ENCODE measurements around the gene PADI6. TPM values are rescaled to one million over a fixed set of nuclear protein-coding genes. Genes with fewer than 3 reads are reported as not detected.
A peak's percentile ranks its signal among the peaks of the same experiment; 100 is the strongest.

PADI6 gene
- total RNA-seq, 1 donor from 2014 or later: not detected

DNA sequence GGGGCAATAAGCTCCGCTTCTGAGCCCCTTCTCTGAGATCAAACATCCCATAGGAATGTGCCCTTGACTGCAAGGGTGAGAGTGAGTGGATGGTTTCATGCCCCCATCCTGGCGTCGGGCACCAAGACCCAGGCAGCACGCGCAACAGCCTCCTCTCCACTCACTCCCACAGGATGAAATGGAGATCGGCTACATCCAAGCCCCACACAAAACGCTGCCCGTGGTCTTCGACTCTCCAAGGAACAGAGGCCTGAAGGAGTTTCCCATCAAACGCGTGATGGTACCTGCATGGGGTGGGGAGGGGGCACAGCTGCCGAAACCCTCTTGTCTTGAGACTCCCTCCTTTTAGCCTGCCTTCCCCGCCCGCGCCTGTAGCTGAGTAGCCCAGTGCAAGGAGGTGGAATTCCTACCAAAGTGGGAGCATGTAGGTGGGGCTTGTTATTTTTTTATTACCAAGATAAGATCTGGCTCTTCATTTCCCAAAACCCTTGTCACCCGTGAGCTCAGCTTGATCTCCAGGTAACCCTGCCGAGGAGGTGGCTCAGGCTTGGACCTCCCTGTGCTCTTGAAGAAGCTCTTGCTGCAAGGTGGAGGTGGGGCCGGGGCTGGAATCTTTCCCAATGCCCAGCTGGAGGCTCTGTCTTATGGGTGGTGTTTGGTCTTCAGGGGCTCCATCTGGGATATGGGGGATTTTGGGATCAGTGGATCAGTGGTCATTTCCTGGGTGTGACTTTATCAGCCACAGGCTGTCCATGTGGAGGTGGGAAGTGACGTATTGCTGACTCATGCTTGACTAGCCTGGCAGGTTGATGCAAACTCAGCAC lies 24.0 kb upstream of the PADI6 start:
- intact Hi-C loops (cut with micrococcal nuclease): no loop called here
- H3K4me1 Mint-ChIP-seq (ENCODE audit: low read depth): peaks cover 7% of the 10 kb centered on the region
- H3K27me3 Mint-ChIP-seq (ENCODE audit: insufficient read depth): no peaks in the 10 kb centered on the region

DNA sequence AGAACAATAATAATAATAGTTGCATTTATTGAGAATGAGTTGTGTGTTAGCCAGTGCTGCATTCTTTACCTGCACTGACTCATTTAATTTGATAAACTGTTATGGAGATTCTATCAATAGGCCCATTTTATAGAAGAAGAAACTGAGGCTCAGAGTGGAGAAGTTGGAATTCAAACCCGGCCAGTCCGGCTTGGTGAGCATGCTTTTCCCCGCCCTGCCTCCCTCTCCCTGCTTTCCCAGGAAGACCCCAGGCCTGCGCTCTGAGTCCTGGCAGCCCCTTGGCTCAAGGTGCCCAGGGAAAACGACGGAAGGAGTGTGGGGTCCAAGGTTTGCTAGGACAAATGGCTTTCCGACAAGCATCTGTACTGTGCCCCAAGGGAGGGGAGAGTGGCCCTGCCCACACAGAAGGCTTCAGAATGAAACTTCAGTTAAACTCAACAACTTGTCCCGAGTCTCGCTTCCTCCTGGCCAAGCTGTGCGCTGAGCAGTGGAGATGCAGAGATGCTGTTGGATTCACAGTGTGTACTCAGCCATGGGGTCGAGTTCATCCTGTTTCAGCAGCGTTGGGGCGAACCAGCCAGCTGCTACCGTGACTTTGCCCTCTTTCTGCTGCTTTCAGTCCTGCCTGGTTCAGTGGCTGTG lies 23.3 kb upstream of the PADI6 start:
- H3K36me3 Mint-ChIP-seq (ENCODE audit: low read depth): no peaks in the 10 kb centered on the region
- no peak overlapping the region for H3K4me3 Mint-ChIP-seq
- H3K27me3 Mint-ChIP-seq (ENCODE audit: insufficient read depth): no peaks in the 10 kb centered on the region
- no peaks in the 10 kb centered on the region for H3K9me3 Mint-ChIP-seq
- H3K4me1 Mint-ChIP-seq (ENCODE audit: low read depth): peaks cover 7% of the 10 kb centered on the region
- intact Hi-C loops (cut with micrococcal nuclease): no loop called here
- DNase-seq (ENCODE audit: low spot score): no peak
- H3K27ac Mint-ChIP-seq: no peak overlapping the region

More for the DNA sequence above, 24.0 kb upstream of the PADI6 start:
- Mint-ChIP-seq H3K4me3 (no peak overlapping the region), H3K9me3 (no peaks in the 10 kb centered on the region), H3K27ac (no peak overlapping the region), H3K36me3 (ENCODE audit: low read depth) (no peaks in the 10 kb centered on the region)
- no peak for DNase-seq (ENCODE audit: low spot score)

DNA sequence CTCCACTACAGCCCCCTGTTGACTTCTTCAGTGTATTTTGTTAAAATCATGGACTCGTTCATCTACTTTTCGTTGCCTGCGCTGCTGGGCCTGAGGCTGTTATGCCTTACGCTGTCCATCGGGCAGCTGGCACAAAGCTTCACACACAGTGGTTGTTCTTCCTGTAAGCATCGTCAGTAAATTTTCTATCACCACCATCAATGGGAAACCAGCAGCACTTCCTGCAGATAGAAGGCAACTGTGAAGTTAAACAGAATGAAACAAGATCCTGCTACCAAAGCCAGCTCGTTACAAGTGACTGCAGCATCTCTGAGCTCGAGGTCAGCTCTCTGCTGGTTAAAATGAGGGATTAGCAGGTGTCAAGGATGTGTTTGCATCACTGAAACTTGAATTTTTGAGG lies 21.9 kb upstream of the PADI6 start:
- no peak for DNase-seq (ENCODE audit: low spot score)
- Mint-ChIP-seq H3K4me3 (no peak overlapping the region), H3K36me3 (ENCODE audit: low read depth) (no peaks in the 10 kb centered on the region), H3K9me3 (no peaks in the 10 kb centered on the region), H3K4me1 (ENCODE audit: low read depth) (peaks cover 7% of the 10 kb centered on the region), H3K27ac (peak overlapping the region; percentile 76), H3K27me3 (ENCODE audit: insufficient read depth) (peaks cover 3% of the 10 kb centered on the region)
- intact Hi-C loops (cut with micrococcal nuclease): no loop called here

DNA sequence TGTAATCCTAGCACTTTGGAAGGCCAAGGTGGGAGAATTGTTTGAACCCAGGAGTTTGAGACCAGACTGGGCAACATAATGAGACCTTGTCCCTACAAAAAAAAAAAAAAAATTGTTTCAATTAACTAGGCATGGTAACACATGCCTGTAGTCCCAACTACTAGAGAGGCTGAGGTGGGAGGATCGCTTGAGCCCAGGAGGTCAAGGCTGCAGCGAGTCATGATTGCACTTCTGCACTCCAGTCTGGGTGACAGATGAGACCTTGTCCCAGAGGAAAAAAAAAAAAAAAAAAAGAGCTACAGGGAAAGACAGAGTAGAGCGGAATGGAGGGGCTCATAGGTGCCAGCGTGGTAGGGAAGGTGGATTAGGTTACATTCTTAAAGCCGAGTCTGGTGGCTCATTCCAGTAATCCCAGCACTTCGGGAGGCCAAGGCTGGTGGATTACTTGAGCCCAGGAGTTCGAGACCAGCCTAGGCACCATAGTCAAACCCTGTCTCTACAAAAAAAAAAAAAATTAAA lies 21.0 kb upstream of the PADI6 start:
- Mint-ChIP-seq H3K9me3 (no peaks in the 10 kb centered on the region), H3K27me3 (ENCODE audit: insufficient read depth) (peaks cover 3% of the 10 kb centered on the region), H3K4me3 (no peak overlapping the region), H3K36me3 (ENCODE audit: low read depth) (no peaks in the 10 kb centered on the region), H3K27ac (no peak overlapping the region), H3K4me1 (ENCODE audit: low read depth) (peaks cover 7% of the 10 kb centered on the region)
- intact Hi-C loops (cut with micrococcal nuclease): no loop called here
- no peak for DNase-seq (ENCODE audit: low spot score)

DNA sequence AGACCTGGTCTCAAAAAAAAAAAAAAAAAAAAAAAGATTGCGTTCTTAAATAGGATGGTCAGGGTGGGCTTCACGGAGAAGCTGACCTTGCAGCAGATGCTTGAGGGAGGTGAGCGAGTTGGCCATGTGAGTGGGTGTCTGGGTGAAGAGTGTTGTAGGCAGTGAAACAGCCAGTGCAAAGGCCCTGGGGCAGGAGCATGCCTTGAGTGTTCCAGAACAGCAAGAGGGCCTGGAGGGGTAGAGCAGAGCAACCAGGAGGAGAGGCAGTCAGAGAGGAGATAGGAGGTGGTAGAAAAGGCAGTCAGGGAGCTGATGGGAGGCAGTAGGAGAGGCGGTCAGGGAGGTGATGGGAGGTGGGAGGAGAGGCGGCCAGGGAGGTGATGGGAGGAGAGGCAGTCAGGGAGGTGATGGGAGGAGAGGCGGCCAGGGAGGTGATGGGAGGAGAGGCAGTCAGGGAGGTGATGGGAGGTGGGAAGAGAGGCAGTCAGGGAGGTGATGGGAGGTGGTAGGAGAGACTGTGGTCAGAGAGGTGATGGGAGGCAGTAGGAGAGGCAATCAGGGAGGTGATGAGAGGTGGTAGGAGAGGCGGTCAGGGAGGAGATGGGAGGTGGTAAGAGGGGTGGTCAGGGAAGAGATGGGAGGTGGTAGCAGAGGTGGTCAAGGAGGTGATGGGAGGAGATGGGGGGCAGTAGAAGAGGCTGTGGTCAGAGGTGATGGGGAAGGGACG lies 20.2 kb upstream of the PADI6 start:
- peaks cover 7% of the 10 kb centered on the region for H3K4me1 Mint-ChIP-seq (ENCODE audit: low read depth)
- peaks cover 3% of the 10 kb centered on the region for H3K27me3 Mint-ChIP-seq (ENCODE audit: insufficient read depth)
- H3K36me3 Mint-ChIP-seq (ENCODE audit: low read depth): no peaks in the 10 kb centered on the region
- intact Hi-C loops (cut with micrococcal nuclease): no loop called here
- no peaks in the 10 kb centered on the region for H3K9me3 Mint-ChIP-seq
- no peak for DNase-seq (ENCODE audit: low spot score)
- H3K27ac Mint-ChIP-seq: no peak overlapping the region
- H3K4me3 Mint-ChIP-seq: no peak overlapping the region

DNA sequence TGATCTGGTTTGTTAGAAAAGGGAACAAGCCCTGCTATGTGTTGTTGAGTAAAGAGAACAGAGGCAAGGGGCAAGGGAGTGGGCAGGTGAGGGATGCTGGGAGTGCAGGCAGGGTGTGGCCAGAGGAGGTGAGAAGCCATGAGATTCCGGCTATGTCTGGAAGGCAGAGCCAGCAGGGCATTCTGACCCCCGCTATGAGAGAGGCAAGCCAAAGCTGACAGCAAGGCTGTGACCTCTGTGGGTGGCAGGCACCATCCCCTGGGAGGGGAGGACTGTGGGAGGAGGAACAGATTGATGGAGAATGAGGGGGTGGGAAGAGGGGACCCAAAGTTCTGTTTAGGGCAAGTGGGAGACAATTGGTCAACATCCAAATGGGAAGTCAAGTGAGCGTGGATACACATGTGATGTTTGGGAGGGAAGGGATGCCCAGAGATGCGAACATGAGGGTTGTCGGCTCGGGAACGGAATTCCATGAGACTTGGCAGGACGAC lies 19.5 kb upstream of the PADI6 start:
- Mint-ChIP-seq H3K27ac (no peak overlapping the region), H3K27me3 (ENCODE audit: insufficient read depth) (peaks cover 3% of the 10 kb centered on the region), H3K36me3 (ENCODE audit: low read depth) (no peaks in the 10 kb centered on the region), H3K4me1 (ENCODE audit: low read depth) (peaks cover 7% of the 10 kb centered on the region), H3K9me3 (no peaks in the 10 kb centered on the region), H3K4me3 (no peak overlapping the region)
- DNase-seq (ENCODE audit: low spot score): no peak
- intact Hi-C loops (cut with micrococcal nuclease): no loop called here

DNA sequence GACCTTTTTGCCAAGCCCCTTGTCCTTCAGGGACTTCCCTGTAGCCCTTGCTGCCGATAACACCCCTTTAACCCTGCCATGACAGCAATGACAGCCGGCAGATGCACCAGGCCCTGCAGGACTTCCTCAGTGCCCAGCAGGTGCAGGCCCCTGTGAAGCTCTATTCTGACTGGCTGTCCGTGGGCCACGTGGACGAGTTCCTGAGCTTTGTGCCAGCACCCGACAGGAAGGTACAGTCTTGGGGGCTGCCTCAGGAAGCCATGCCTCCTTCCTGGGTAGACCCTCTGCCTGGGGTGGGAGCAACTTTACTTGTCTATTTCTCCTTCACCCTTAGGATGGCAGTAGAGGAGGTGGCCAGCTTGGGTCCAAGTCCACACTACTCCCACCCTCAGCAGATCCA lies 16.1 kb upstream of the PADI6 start:
- no peak overlapping the region for H3K27ac Mint-ChIP-seq
- no peaks in the 10 kb centered on the region for H3K36me3 Mint-ChIP-seq (ENCODE audit: low read depth)
- peaks cover 3% of the 10 kb centered on the region for H3K27me3 Mint-ChIP-seq (ENCODE audit: insufficient read depth)
- H3K4me1 Mint-ChIP-seq (ENCODE audit: low read depth): no peaks in the 10 kb centered on the region
- intact Hi-C loops (cut with micrococcal nuclease): no loop called here
- no peaks in the 10 kb centered on the region for H3K9me3 Mint-ChIP-seq
- H3K4me3 Mint-ChIP-seq: no peak overlapping the region
- no peak for DNase-seq (ENCODE audit: low spot score)

DNA sequence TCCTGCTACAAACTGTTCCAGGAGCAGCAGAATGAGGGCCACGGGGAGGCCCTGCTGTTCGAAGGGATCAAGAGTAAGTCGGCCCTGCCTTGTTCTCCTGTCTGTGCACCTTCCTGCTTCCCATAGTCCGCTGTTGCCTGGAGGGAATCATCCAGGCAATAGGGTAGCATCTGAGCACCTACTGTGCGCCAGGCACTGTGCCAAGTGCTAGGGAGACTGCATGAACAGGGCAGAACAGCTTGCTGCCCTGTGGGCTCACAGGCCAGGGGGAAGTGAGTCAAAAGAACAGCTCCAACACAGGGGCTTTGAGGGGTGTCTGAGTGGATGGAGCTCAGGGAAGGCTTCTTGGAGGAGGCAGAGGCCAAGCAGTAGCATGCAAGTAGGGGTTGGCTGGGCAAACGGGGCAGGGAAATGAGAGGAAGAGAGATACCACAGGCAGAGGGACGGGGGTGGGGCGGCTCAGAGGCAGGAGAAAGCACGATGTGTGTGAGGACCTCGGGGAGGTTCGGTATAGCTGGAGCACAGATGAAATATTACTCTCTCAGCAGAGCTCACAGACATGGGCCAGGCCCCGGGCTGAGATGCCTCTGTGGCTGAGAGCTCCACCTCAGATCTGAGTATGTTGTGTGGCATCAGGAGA lies 15.5 kb upstream of the PADI6 start:
- no peak overlapping the region for H3K27ac Mint-ChIP-seq
- DNase-seq (ENCODE audit: low spot score): no peak
- no peaks in the 10 kb centered on the region for H3K36me3 Mint-ChIP-seq (ENCODE audit: low read depth)
- no peaks in the 10 kb centered on the region for H3K4me1 Mint-ChIP-seq (ENCODE audit: low read depth)
- no peaks in the 10 kb centered on the region for H3K9me3 Mint-ChIP-seq
- intact Hi-C loops (cut with micrococcal nuclease): no loop called here
- H3K4me3 Mint-ChIP-seq: peak overlapping the region; percentile 13
- H3K27me3 Mint-ChIP-seq (ENCODE audit: insufficient read depth): peaks cover 3% of the 10 kb centered on the region

DNA sequence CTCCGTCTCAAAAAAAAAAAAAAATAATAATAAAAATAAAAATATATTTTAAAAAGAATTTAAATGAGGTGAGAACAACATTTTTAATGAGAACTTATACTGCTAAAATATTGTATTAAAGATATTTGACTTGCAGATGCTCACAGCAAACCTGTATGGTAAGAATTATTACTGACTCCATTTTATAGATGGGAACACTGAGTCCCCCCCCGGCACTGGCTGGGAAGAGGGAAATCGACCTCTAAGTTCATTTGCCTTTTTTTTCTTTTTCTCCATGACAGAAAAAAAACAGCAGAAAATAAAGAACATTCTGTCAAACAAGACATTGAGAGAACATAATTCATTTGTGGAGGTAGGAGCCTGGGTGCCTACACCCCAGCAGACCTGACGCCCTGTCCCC lies 13.4 kb upstream of the PADI6 start:
- H3K27me3 Mint-ChIP-seq (ENCODE audit: insufficient read depth): peaks cover 3% of the 10 kb centered on the region
- no peaks in the 10 kb centered on the region for H3K9me3 Mint-ChIP-seq

DNA sequence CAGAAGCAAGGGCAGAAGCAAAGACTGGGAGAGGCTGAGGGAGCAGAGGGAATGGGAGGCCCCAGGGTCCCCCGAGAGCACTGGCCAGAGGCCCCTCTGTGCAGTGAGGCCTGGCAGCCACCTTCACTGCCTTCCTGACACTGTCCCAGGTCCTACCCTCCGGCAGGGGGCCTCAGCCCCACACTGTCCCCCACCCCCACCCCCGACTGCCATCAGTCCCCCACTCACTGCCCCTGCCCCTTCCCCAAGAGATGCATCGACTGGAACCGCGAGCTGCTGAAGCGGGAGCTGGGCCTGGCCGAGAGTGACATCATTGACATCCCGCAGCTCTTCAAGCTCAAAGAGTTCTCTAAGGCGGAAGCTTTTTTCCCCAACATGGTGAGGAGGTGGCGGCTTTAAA lies 13.0 kb upstream of the PADI6 start:
- H3K9me3 Mint-ChIP-seq: no peaks in the 10 kb centered on the region
- DNase-seq (ENCODE audit: low spot score): no peak
- no peak overlapping the region for H3K27ac Mint-ChIP-seq
- no peaks in the 10 kb centered on the region for H3K4me1 Mint-ChIP-seq (ENCODE audit: low read depth)
- H3K4me3 Mint-ChIP-seq: no peak overlapping the region
- H3K27me3 Mint-ChIP-seq (ENCODE audit: insufficient read depth): peaks cover 3% of the 10 kb centered on the region
- no peaks in the 10 kb centered on the region for H3K36me3 Mint-ChIP-seq (ENCODE audit: low read depth)
- intact Hi-C loops (cut with micrococcal nuclease): no loop called here

More for the DNA sequence above, 13.4 kb upstream of the PADI6 start:
- no peaks in the 10 kb centered on the region for H3K36me3 Mint-ChIP-seq (ENCODE audit: low read depth)
- DNase-seq (ENCODE audit: low spot score): no peak
- H3K4me1 Mint-ChIP-seq (ENCODE audit: low read depth): no peaks in the 10 kb centered on the region
- intact Hi-C loops (cut with micrococcal nuclease): no loop called here
- H3K4me3 Mint-ChIP-seq: no peak overlapping the region
- H3K27ac Mint-ChIP-seq: no peak overlapping the region

DNA sequence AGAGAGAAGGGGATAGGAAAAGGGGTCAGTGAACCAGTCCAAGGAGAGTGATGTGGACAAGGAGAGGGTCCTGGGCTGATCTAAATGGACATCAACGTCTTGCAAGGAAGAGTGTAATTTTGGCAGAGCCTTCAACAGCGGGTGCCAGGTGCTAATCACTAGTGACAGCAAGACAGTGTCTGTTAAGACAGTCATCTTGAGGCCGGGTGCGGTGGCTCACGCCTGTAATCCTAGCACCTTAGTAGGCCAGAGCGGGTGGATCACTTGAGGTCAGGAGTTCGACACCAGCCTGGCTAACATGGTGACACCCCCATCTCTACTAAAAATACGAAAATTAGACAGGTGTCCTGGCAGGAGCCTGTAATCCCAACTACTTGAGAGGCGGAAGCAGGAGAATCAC lies 12.2 kb upstream of the PADI6 start:
- intact Hi-C loops (cut with micrococcal nuclease): no loop called here
- DNase-seq (ENCODE audit: low spot score): no peak
- no peaks in the 10 kb centered on the region for H3K27me3 Mint-ChIP-seq (ENCODE audit: insufficient read depth)
- H3K4me1 Mint-ChIP-seq (ENCODE audit: low read depth): no peaks in the 10 kb centered on the region
- H3K4me3 Mint-ChIP-seq: no peak overlapping the region
- no peak overlapping the region for H3K27ac Mint-ChIP-seq
- H3K9me3 Mint-ChIP-seq: no peaks in the 10 kb centered on the region
- H3K36me3 Mint-ChIP-seq (ENCODE audit: low read depth): no peaks in the 10 kb centered on the region

DNA sequence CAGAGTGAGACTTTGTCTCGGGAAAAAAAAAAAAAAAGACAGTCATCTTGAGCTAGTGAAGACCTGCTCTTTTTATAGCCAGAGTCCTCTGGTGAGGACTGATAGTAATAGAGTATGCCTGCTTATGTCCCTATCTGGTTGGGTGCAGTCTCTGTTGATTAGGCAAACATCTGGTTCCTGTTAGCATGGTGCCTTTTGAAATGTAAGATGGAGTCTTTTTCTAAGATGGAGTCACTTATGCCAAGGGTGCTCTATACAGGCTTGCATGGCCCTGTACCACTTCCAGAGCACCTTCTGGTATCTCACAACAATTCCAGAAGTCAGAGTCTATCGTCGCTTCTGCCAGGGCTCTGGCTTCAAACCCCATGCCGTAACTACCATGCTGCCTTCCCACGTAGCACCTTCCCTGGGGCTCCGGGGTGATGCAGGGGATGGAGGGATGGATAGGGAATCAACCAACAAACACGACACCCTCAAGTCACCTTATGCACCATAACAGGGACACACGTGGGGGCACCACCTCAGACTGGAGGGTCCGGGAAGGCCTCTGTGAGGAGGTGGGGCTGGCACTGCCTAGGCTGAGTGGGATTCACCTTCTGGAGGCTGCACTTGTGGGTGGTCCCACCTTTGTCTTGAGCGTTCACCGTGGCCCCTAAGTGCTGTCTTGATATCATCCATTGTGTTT lies 11.6 kb upstream of the PADI6 start:
- H3K9me3 Mint-ChIP-seq: no peaks in the 10 kb centered on the region
- intact Hi-C loops (cut with micrococcal nuclease): no loop called here
- no peaks in the 10 kb centered on the region for H3K4me1 Mint-ChIP-seq (ENCODE audit: low read depth)
- H3K4me3 Mint-ChIP-seq: no peak overlapping the region
- no peaks in the 10 kb centered on the region for H3K27me3 Mint-ChIP-seq (ENCODE audit: insufficient read depth)
- no peak for DNase-seq (ENCODE audit: low spot score)
- H3K27ac Mint-ChIP-seq: no peak overlapping the region
- H3K36me3 Mint-ChIP-seq (ENCODE audit: low read depth): no peaks in the 10 kb centered on the region
